ENCODE data around the gene TGM3. TPM values are rescaled to one million over a fixed set of nuclear protein-coding genes. Genes with fewer than 3 reads are reported as not detected.

The TGM3 gene
- total RNA-seq, 2 donors from 2014 or later: 0.27 TPM; not detected in 1

DNA sequence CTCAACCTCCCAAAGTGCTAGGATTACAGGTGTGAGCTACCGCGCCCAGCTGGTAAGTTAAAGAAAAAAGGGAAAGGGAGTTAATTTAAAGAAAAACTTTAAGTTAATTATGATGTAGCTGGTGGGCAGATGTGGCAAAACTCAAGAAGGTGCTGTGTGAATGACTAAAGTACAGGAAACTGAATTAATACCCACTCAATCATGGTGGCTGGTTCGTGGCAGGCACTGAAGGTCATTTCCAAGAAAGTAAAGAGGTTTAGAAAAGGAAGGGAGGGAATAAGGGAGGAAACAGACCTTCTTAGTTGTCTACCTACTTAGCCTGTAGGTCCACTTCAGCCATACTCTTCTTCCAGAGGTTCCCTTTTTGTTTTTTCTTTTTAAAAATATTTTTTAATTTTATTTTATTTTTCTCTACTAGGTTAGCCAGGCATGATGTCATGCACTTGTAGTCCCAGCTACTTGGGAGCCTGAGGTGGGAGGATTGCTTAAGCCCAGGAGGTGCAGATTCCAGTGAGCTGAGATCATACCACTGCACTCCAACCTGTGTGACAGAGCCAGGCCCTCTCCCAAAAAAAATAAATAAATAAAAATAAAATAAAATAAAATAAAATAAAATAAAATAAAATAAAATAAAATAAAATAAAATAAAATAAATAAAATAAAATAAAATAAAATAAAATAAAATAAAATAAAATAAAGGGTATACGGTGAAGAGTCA is 11.9 kb upstream of the TGM3 start:
- Histone ChIP-seq H3K9me3 (no peaks in the 10 kb centered on the region), H3K27me3 (replicated peaks; ENCODE audit: insufficient read depth) (no peaks in the 10 kb centered on the region), H3K4me3 (no peak overlapping the region), H3K36me3 (no peaks in the 10 kb centered on the region), H3K27ac (no peak overlapping the region), H3K4me1 (ENCODE audit: control insufficient read depth in 1 of 2, low read depth in 2 of 2) (no peaks in the 10 kb centered on the region)
- ATAC-seq (ENCODE audit: insufficient number of reproducible peaks, low FRiP score, low read depth) (no peak), DNase-seq (ENCODE audit: low spot score) (no peak)
- TF ChIP-seq, protein P1, sequence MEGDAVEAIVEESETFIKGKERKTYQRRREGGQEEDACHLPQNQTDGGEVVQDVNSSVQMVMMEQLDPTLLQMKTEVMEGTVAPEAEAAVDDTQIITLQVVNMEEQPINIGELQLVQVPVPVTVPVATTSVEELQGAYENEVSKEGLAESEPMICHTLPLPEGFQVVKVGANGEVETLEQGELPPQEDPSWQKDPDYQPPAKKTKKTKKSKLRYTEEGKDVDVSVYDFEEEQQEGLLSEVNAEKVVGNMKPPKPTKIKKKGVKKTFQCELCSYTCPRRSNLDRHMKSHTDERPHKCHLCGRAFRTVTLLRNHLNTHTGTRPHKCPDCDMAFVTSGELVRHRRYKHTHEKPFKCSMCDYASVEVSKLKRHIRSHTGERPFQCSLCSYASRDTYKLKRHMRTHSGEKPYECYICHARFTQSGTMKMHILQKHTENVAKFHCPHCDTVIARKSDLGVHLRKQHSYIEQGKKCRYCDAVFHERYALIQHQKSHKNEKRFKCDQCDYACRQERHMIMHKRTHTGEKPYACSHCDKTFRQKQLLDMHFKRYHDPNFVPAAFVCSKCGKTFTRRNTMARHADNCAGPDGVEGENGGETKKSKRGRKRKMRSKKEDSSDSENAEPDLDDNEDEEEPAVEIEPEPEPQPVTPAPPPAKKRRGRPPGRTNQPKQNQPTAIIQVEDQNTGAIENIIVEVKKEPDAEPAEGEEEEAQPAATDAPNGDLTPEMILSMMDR (IDR thresholded peaks at IDR 0.05): no peak

DNA sequence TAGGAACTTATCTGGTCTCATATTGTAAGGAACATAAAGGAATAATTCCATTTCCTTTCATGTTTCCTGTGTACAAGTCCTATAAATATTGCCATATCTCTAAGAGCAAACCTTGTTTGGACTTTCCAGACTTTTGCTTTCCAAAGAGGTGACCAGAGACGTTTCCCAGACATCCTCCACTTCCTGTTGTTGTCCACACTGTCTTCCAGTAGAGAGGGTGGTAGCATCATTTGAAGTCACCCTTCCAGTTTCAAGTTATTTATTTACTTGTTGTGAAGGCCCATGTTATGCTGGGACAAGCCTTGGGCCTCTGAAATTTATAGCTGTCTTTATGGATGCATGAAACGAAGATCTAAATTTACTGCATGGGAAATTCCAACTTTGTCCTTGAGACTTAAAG is 10.6 kb upstream of the TGM3 start:
- Histone ChIP-seq H3K9me3 (no peaks in the 10 kb centered on the region), H3K36me3 (no peaks in the 10 kb centered on the region), H3K4me1 (ENCODE audit: control insufficient read depth in 1 of 2, low read depth in 2 of 2) (no peaks in the 10 kb centered on the region), H3K27ac (no peak overlapping the region), H3K4me3 (no peak overlapping the region), H3K27me3 (replicated peaks; ENCODE audit: insufficient read depth) (no peaks in the 10 kb centered on the region)
- DNase-seq (ENCODE audit: low spot score): no peak
- ATAC-seq (ENCODE audit: insufficient number of reproducible peaks, low FRiP score, low read depth): no peak
- TF ChIP-seq, protein P1 (IDR thresholded peaks at IDR 0.05): no peak

DNA sequence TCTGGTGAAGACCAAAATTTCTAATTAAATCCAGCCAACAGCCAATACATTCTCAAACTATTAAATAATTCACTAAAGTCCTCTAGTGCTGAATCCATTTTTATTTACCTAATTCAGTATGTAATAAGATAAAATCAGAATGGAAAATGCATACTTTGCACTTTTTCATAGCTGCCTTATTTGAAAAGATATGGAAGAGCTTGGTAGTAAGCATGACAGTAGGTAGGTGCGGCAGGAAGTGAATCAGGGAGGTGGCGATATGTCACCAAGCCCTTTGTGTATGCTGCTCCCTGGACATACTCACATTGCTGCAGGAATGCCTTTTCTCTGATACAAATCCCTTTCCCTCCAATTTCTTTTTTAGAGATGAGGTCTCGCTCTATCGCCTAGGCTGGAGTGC is 10.2 kb upstream of the TGM3 start:
- Histone ChIP-seq H3K4me1 (ENCODE audit: control insufficient read depth in 1 of 2, low read depth in 2 of 2) (no peaks in the 10 kb centered on the region), H3K27ac (no peak overlapping the region), H3K27me3 (replicated peaks; ENCODE audit: insufficient read depth) (no peaks in the 10 kb centered on the region), H3K4me3 (no peak overlapping the region), H3K36me3 (no peaks in the 10 kb centered on the region), H3K9me3 (no peaks in the 10 kb centered on the region)
- no peak for DNase-seq (ENCODE audit: low spot score)
- ATAC-seq (ENCODE audit: insufficient number of reproducible peaks, low FRiP score, low read depth): no peak
- TF ChIP-seq, protein P1 (IDR thresholded peaks at IDR 0.05): no peak

DNA sequence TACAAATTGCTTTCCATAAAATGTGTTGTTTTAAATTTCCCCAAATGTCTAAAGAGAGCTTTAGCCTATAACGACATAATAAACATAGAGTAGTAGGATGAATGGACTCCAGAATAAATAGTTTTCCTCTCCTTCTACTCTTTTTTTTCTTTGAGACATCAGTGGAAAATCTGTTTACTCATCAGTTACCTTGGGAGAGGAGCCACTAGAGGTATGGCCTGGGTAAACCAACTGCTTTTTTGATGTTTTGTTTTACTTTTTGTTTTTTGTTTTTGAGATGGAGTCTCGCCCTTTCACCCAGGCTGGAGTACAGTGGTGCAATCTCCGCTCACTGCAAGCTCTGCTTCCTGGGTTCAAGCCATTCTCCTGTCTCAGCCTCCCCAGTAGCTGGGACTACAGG is 8.3 kb upstream of the TGM3 start:
- Histone ChIP-seq H3K27ac (no peak overlapping the region), H3K9me3 (no peaks in the 10 kb centered on the region), H3K4me1 (ENCODE audit: control insufficient read depth in 1 of 2, low read depth in 2 of 2) (no peaks in the 10 kb centered on the region), H3K27me3 (replicated peaks; ENCODE audit: insufficient read depth) (no peaks in the 10 kb centered on the region), H3K4me3 (no peak overlapping the region), H3K36me3 (no peaks in the 10 kb centered on the region)
- TF ChIP-seq, protein P1 (IDR thresholded peaks at IDR 0.05): no peak
- ATAC-seq (ENCODE audit: insufficient number of reproducible peaks, low FRiP score, low read depth): no peak
- no peak for DNase-seq (ENCODE audit: low spot score)

DNA sequence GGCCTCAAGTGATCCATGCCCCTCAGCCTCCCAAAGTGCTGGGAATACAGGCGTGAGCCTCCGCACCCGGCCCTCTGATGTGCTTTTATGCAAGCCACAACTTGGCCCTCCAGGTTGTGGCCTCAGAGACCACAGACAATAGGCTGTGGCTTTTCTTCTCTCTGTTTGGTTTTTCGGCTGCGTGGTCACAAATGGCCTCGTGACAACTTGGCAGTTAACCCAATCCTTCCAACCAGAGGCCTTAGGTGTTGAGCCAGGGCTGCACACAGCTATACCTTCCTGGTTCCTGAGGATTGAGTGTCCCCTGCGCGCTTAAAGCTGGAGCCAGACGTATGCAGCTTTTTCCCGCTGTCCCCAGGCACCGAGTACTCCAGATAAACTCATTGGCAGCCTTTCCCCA is 6.3 kb upstream of the TGM3 start:
- DNase-seq (ENCODE audit: low spot score): no peak

More for the DNA sequence above, 6.3 kb upstream of the TGM3 start:
- Histone ChIP-seq H3K4me1 (ENCODE audit: control insufficient read depth in 1 of 2, low read depth in 2 of 2) (no peaks in the 10 kb centered on the region), H3K36me3 (no peaks in the 10 kb centered on the region), H3K27ac (no peak overlapping the region), H3K4me3 (no peak overlapping the region), H3K27me3 (replicated peaks; ENCODE audit: insufficient read depth) (no peaks in the 10 kb centered on the region), H3K9me3 (no peaks in the 10 kb centered on the region)
- TF ChIP-seq, protein P1 (IDR thresholded peaks at IDR 0.05): no peak
- ATAC-seq (ENCODE audit: insufficient number of reproducible peaks, low FRiP score, low read depth): no peak
